ENCODE data around the gene NBEAL2. TPM values are rescaled to one million over a fixed set of nuclear protein-coding genes. Genes with fewer than 3 reads are reported as not detected.

The NBEAL2 gene
- total and polyA plus RNA-seq, 11 donors = 8.1 to 45.7 (median 13.1) TPM

GRCh38 chr3:46989146-46989810 is 9.8 kb downstream of the NBEAL2 start:
- ATAC-seq = no peak
- peak overlapping the region in 1 of 12 donors; percentile 92 for H3K27ac ChIP-seq
- no peak for DNase-seq

DNA sequence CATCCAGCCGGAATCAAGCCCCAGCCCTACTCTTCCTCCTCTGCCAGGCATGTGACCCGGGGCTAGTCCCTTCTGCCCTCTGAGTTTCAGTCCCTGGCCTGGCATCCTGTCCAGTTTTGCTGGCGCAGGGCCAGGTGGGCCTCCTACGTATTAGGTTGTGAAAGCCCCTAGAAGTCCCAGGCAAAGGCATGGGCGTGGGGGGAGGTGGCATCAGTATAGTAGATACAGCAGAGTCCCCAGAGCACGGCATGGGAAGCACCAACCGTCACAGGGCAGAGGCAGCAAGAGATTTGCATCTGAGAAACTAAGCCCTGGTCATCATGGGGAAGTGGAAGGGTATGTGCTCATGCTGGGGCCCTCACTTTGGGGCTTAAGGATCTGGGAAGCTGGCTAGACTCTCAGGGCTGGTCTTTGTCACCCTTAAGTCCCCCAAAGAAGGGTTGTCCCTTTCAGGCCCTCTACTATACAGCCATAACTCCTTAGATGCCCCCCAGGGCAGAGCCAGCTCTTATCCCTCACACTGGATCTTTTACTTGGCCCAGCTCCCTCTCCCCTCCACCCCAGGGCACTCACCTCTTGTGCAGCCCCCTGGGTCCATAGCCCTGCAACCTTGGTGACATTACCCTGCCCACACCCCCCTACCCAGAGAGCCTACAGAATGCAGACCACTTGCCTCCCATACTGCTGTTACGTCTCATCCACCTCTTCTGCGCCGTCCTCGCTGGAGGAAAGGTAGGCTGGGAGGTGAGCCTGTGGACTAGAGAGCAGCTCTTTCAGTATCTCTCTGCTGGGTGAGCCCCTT is 11.3 kb downstream of the NBEAL2 start:
- peak in 3 of 5 donors; percentile 31 to 67 (median 54) for DNase-seq
- ATAC-seq = no peak
- Histone ChIP-seq H3K27me3 (no peaks in the 10 kb centered on the region), H3K36me3 (peaks cover 0 to 53% (median 0%) of the 10 kb centered on the region in 9 donors), H3K9me3 (no peaks in the 10 kb centered on the region), H3K4me3 (no peak overlapping the region), H3K4me1 (peaks cover 0 to 61% (median 11%) of the 10 kb centered on the region in 12 donors), H3K27ac (peak overlapping the region in 1 of 12 donors; percentile 92)
- TF ChIP-seq POLR2A (IDR thresholded peaks at IDR 0.05) = no peak
- no peak for TF ChIP-seq CTCF (IDR thresholded peaks at IDR 0.05)
- 79 to 86% (median 82%) methylated on average over 10 to 11 of the region's 11 CpGs for WGBS, 4 donors
- intact Hi-C loops (cut with DNase I) = loop anchor here in 3 of 10 donors (10.0 kb wide), 1 partner anchor 286 kb away; the partner anchor contains the start of gene TMIE (in 3 of the 3)

More at GRCh38 chr3:46989146-46989810, 9.8 kb downstream of the NBEAL2 start:
- Histone ChIP-seq H3K27me3 (no peaks in the 10 kb centered on the region), H3K4me1 (peaks cover 0 to 67% (median 11%) of the 10 kb centered on the region in 12 donors), H3K36me3 (peaks cover 0 to 38% (median 0%) of the 10 kb centered on the region in 9 donors), H3K9me3 (no peaks in the 10 kb centered on the region), H3K4me3 (peak overlapping the region in 1 of 12 donors; percentile 25)
- WGBS, 4 donors = 84 to 92% (median 90%) methylated on average over 5 to 17 of the region's 17 CpGs
- intact Hi-C loops (cut with DNase I) = no loop called here
- TF ChIP-seq CTCF (IDR thresholded peaks at IDR 0.05) (no peak), POLR2A (IDR thresholded peaks at IDR 0.05) (no peak)

DNA sequence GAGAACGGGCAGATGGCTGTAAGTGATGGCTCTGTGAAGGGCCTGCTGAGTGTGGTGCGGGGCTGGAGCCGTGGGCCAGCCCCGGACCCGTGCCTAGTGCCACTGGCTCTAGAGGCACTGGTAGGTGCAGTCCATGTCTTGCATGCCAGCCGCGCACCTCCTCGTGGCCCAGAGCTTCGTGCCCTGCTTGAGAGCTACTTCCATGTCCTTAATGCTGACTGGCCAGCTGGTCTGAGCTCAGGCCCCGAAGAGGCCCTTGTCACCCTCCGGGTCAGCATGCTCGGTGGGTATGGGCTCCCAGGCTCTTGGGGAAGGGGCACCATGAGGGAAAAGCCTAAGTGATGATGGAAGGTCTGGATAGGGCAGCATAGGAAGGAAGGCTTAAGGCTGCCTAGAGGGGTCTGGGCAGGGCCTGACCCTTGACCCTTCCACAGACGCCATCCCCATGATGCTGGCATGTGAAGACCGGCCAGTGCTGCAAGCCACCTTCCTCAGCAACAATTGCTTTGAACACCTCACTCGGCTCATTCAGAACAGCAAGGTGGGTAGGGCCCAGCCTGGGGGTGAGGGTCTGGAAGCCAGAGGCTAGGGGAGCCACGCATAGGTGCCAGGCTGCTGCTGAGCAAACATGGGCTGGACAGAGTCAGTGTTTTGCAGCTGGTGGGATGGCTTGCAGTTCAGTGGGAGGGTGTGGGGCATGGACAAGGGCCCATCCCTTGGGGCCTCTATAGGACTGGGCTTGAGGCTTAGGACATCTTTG is 12.1 kb downstream of the NBEAL2 start:
- H3K27ac ChIP-seq = no peak overlapping the region
- TF ChIP-seq POLR2A (IDR thresholded peaks at IDR 0.05) = no peak
- TF ChIP-seq CTCF (IDR thresholded peaks at IDR 0.05) = no peak
- no peaks in the 10 kb centered on the region for H3K27me3 ChIP-seq
- DNase-seq = peak in 1 of 5 donors; percentile 57
- ATAC-seq = no peak
- peaks cover 0 to 55% (median 11%) of the 10 kb centered on the region in 12 donors for H3K4me1 ChIP-seq
- H3K9me3 ChIP-seq = no peaks in the 10 kb centered on the region
- peaks cover 0 to 59% (median 0%) of the 10 kb centered on the region in 9 donors for H3K36me3 ChIP-seq
- intact Hi-C loops (cut with DNase I) = loop anchor here in 3 of 10 donors (10.0 kb wide), 1 partner anchor 287 kb away; the partner anchor contains the start of gene TMIE (in 3 of the 3)
- WGBS, 4 donors = 94 to 96% (median 95%) methylated on average over 10 to 16 of the region's 16 CpGs
- no peak overlapping the region for H3K4me3 ChIP-seq
